IMR-90 (cell line): Measurements from ENCODE around the gene VPS8. TPM values are rescaled to one million over a fixed set of nuclear protein-coding genes. Genes with fewer than 3 reads are reported as not detected.

Experiments used
- ATAC-seq: fragments of 200-7000 bp; cut with Tn5 transposase; 2 replicates; pipeline ENCODE4 v1.9.1; 2020; ENCODE audit warnings: low read depth, mild to moderate bottlenecking, moderate library complexity
- BruUV-seq: library from RNA; stranded (reverse); fragments of 400-500 nt; replicated peaks from 2 replicates; lab custom pipeline; 2021; lab: Mats Ljungman, UMichigan
- CTCF ChIA-PET: fragments of 300-600 bp; formaldehyde crosslinking; extraction: SDS; loops from one replicate; lab custom pipeline; 2021; ENCODE audit warnings: antibody characterized with exemption; lab: Yijun Ruan, JAX
- POLR2A ChIA-PET: fragments of 300-600 bp; sonication (Branson Sonifier 250); formaldehyde crosslinking; loops from one replicate; lab custom pipeline; 2022; ENCODE audit warnings: antibody characterized with exemption; ENCODE audit not compliant: unreplicated experiment; lab: Charles Lee
- DNase-seq: peaks from one replicate; pipeline ENCODE4 v3.0.0; 2013
- H2AFZ ChIP-seq: replicated peaks from 2 replicates; pipeline ENCODE3; 2013; ENCODE audit warnings: low read length, mild to moderate bottlenecking; ENCODE audit not compliant: poor library complexity
- H2AK5ac ChIP-seq: 2 replicates; pipeline ENCODE4 v1.6.1; 2013; ENCODE audit warnings: low read depth, low read length, inconsistent platforms
- H2AK9ac ChIP-seq: replicated peaks from 2 replicates; pipeline ENCODE3; 2013; ENCODE audit warnings: mild to moderate bottlenecking, low read depth, low read length, moderate library complexity; ENCODE audit not compliant: poor library complexity
- H2BK120ac ChIP-seq: 2 replicates; pipeline ENCODE4 v1.6.1; 2013; ENCODE audit warnings: low read depth, low read length, inconsistent platforms
- H2BK15ac ChIP-seq: 3 replicates; pipeline ENCODE4 v1.6.1; 2013; ENCODE audit warnings: low read depth, low read length, inconsistent platforms
- H2BK20ac ChIP-seq: 2 replicates; pipeline ENCODE4 v1.6.1; 2013; ENCODE audit warnings: low read depth, mild to moderate bottlenecking, inconsistent platforms, low read length, moderate library complexity
- H2BK5ac ChIP-seq: 2 replicates; pipeline ENCODE4 v1.6.1; 2013; ENCODE audit warnings: mild to moderate bottlenecking, low read depth, low read length, inconsistent platforms; ENCODE audit not compliant: poor library complexity, severe bottlenecking
- H3K14ac ChIP-seq: replicated peaks from 2 replicates; pipeline ENCODE4 v1.6.1; 2013; ENCODE audit warnings: low read depth, low read length, inconsistent platforms
- H3K18ac ChIP-seq: 2 replicates; pipeline ENCODE4 v1.6.1; 2013; ENCODE audit warnings: low read depth, low read length, control low read depth
- H3K23ac ChIP-seq: 2 replicates; pipeline ENCODE4 v1.6.1; 2013; ENCODE audit warnings: low read depth, low read length, inconsistent platforms
- H3K27ac ChIP-seq: 2 replicates; pipeline ENCODE4 v1.5.1; 2013; ENCODE audit warnings: mild to moderate bottlenecking, control low read depth, low read length; ENCODE audit not compliant: insufficient read depth
- H3K27me3 ChIP-seq: 2 replicates; pipeline ENCODE4 v1.6.1; 2013; ENCODE audit warnings: low read length; ENCODE audit not compliant: control insufficient read depth, insufficient read depth
- H3K36me3 ChIP-seq: 2 replicates; pipeline ENCODE4 v1.6.1; 2013; ENCODE audit warnings: low read length, mixed read lengths; ENCODE audit not compliant: control insufficient read depth, insufficient read depth
- H3K4ac ChIP-seq: 2 replicates; pipeline ENCODE4 v1.6.1; 2013; ENCODE audit warnings: low read depth, low read length, inconsistent platforms
- H3K4me1 ChIP-seq: 2 replicates; pipeline ENCODE4 v1.6.1; 2013; ENCODE audit warnings: low read length, mixed read lengths; ENCODE audit not compliant: control insufficient read depth, insufficient read depth
- H3K4me2 ChIP-seq: 2 replicates; pipeline ENCODE4 v1.6.1; 2013; ENCODE audit warnings: low read depth, mild to moderate bottlenecking, control low read depth, low read length, moderate library complexity
- H3K4me3 ChIP-seq: 2 replicates; pipeline ENCODE4 v1.5.1; 2013; ENCODE audit warnings: low read depth, mild to moderate bottlenecking, control low read depth, low read length, moderate library complexity; ENCODE audit not compliant: insufficient read depth
- H3K56ac ChIP-seq: 2 replicates; pipeline ENCODE4 v1.6.1; 2013; ENCODE audit warnings: low read length, inconsistent platforms; ENCODE audit not compliant: insufficient read depth; ENCODE audit errors: extremely low read depth
- H3K79me1 ChIP-seq, 2 experiments: 2 replicates each; pipeline ENCODE4 v1.6.1; 2013; ENCODE audit warnings: low read length in 2 of 2, inconsistent platforms in 1 of 2, low read depth in 1 of 2
- H3K9ac ChIP-seq: 2 replicates; pipeline ENCODE4 v1.6.1; 2013; ENCODE audit warnings: low read depth, low read length, control low read depth
- H3K9me1 ChIP-seq: 2 replicates; pipeline ENCODE4 v1.6.1; 2013; ENCODE audit warnings: low read length, inconsistent platforms; ENCODE audit not compliant: insufficient read depth
- H3K9me3 ChIP-seq: 2 replicates; pipeline ENCODE4 v1.6.1; 2013; ENCODE audit warnings: low read length; ENCODE audit not compliant: control insufficient read depth, insufficient read depth
- H4K20me1 ChIP-seq: 2 replicates; pipeline ENCODE4 v1.6.1; 2013; ENCODE audit warnings: low read length, inconsistent platforms; ENCODE audit not compliant: insufficient read depth
- H4K5ac ChIP-seq: 2 replicates; pipeline ENCODE4 v1.6.1; 2013; ENCODE audit warnings: mild to moderate bottlenecking, low read depth, low read length, control low read depth
- H4K8ac ChIP-seq, 2 experiments: 2 replicates each; pipeline ENCODE4 v1.6.1; 2013; ENCODE audit warnings: low read depth in 2 of 2, low read length in 2 of 2, control low read depth in 1 of 2, inconsistent platforms in 1 of 2
- H4K91ac ChIP-seq: 2 replicates; pipeline ENCODE4 v1.6.1; 2013; ENCODE audit warnings: low read depth, low read length, inconsistent platforms; ENCODE audit not compliant: insufficient read depth
- BHLHE40 ChIP-seq: fragments of 150-350 bp; IDR thresholded peaks from 2 replicates; pipeline ENCODE4 v1.6.1; 2016; ENCODE audit warnings: mild to moderate bottlenecking, low read depth, low read length
- CEBPB ChIP-seq: IDR thresholded peaks from 2 replicates; pipeline ENCODE4 v1.6.1; 2012; ENCODE audit warnings: low read depth, low read length, improper control_type of control experiment
- CHD1 ChIP-seq: IDR thresholded peaks from 2 replicates; pipeline ENCODE4 v1.6.1; 2012; ENCODE audit warnings: low read depth, low read length, improper control_type of control experiment
- CTCF ChIP-seq: conservative IDR thresholded peaks from 2 replicates; pipeline ENCODE4 v1.5.1; 2012; ENCODE audit warnings: mild to moderate bottlenecking, low read depth, low read length, improper control_type of control experiment
- ELK1 ChIP-seq: fragments of 150-350 bp; IDR thresholded peaks from 2 replicates; pipeline ENCODE4 v1.6.1; 2016; ENCODE audit warnings: low read depth, mild to moderate bottlenecking, low read length, moderate library complexity, borderline replicate concordance
- FOS ChIP-seq: fragments of 150-350 bp; IDR thresholded peaks from 2 replicates; pipeline ENCODE4 v1.6.1; 2016; ENCODE audit warnings: low read depth, low read length
- MAFK ChIP-seq: IDR thresholded peaks from 2 replicates; pipeline ENCODE4 v1.6.1; 2012; ENCODE audit warnings: low read depth, low read length, improper control_type of control experiment
- MAZ ChIP-seq: IDR thresholded peaks from 2 replicates; pipeline ENCODE4 v1.6.1; 2012; ENCODE audit warnings: low read depth, mild to moderate bottlenecking, low read length, improper control_type of control experiment, moderate library complexity, borderline replicate concordance
- MXI1 ChIP-seq: IDR thresholded peaks from 2 replicates; pipeline ENCODE4 v1.6.1; 2012; ENCODE audit warnings: low read depth, mild to moderate bottlenecking, low read length, moderate library complexity, borderline replicate concordance
- NFE2L2 ChIP-seq: fragments of 150-350 bp; IDR thresholded peaks from 2 replicates; pipeline ENCODE4 v1.6.1; 2016; ENCODE audit warnings: low read depth, mild to moderate bottlenecking, low read length
- POLR2A ChIP-seq: IDR thresholded peaks from 2 replicates; pipeline ENCODE4 v1.6.1; 2012; ENCODE audit warnings: mild to moderate bottlenecking, low read depth, low read length
- RAD21 ChIP-seq: IDR thresholded peaks from 2 replicates; pipeline ENCODE4 v1.6.1; 2012; ENCODE audit warnings: low read length, improper control_type of control experiment
- RCOR1 ChIP-seq: IDR thresholded peaks from 2 replicates; pipeline ENCODE4 v1.6.1; 2012; ENCODE audit warnings: mild to moderate bottlenecking, low read length, improper control_type of control experiment; ENCODE audit not compliant: insufficient replicate concordance
- RFX5 ChIP-seq: IDR thresholded peaks from 2 replicates; pipeline ENCODE4 v1.8.0; 2012; ENCODE audit warnings: low read depth, mild to moderate bottlenecking, low read length, moderate library complexity
- SMC3 ChIP-seq: fragments of 150-350 bp; IDR thresholded peaks from 2 replicates; pipeline ENCODE4 v1.6.1; 2016; ENCODE audit warnings: low read depth, mild to moderate bottlenecking, antibody characterized with exemption, low read length, moderate library complexity
- WGBS, 2 experiments: methylation state at CpG; one replicate each; pipeline versions ENCODE4 v1.1.5 to v1.1.7; 2013; ENCODE audit warnings: missing lambda C conversion rate in 2 of 2; ENCODE audit not compliant: insufficient read length in 1 of 2; ENCODE audit errors: extremely low coverage in 2 of 2; 5-methylcytosine and 5-hydroxymethylcytosine counted together
- dilution Hi-C: fragments of 300-500 bp; cut with HindIII; formaldehyde crosslinking; loops from one replicate; pipeline ENCODE4 v1.14.3; 2018; ENCODE audit warnings: low sequenced_read_pairs; ENCODE audit not compliant: unreplicated experiment
- in situ Hi-C: fragments of 300-500 bp; cut with MboI; formaldehyde crosslinking; loops from 3 replicates; pipeline ENCODE4 v1.14.3; 2019; ENCODE audit warnings: low sequenced_read_pairs, inconsistent platforms, mixed read lengths
- intact Hi-C: fragments of 100-400 bp; cut with micrococcal nuclease; formaldehyde crosslinking; loops from 2 replicates; pipeline ENCODE4 v1.10.0; 2022
- polyA plus RNA-seq, 3 experiments: library from polyadenylated mRNA; depleted of rRNA; stranded (reverse); fragments of >200 nt; gene quantifications; 2 replicates each; pipeline ENCODE4 v1.2.3, GENCODE V29; 2012; ENCODE audit warnings: low replicate concordance in 1 of 3
- total RNA-seq: library from RNA; depleted of rRNA; stranded (reverse); fragments of >200 nt; gene quantifications from 2 replicates; pipeline ENCODE4 v1.2.3, GENCODE V29; 2012
- TF ChIP-seq, protein P1 (sequence below): fragments of 150-350 bp; IDR thresholded peaks from 2 replicates; pipeline ENCODE4 v1.6.1; 2017; ENCODE audit warnings: mild to moderate bottlenecking, antibody characterized with exemption, low read length, low read depth

Gene VPS8
- total and polyA plus RNA-seq, 2 of the 4 experiments (the other 2 are of a cell fraction), result 14.0 to 56.1 TPM

DNA sequence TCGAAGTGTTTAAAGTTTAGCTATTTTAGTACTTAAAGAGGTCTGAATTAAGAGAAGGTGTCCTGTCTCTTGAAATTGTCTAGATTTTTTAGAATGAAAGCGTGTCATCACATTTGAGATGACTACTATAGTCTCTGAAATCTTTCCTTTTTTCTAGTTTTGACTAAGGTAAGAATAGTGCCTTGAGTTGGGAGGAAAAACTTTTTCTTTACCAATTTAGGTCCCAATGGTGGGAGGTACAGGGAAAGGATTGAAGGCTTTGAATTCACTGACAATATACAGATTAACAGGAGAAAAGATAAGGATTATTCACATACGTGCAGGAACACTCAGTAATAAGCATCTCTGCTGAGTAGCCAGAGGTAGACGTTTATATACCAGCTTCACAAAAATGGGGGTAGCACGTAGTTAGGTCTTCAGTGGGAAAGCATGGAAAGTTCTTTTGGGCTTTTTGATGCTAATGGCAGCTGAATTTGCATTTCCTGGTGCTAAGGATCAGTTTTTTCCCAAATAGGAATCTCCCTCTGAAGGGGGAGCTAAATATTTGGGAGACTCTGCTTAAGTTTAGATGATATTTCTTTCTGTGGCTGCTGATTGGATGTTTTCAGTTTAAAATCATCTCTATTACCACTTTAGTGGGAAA lies 88.1 kb downstream of the VPS8 start:
- Histone ChIP-seq H3K9me1 (no peaks in the 10 kb centered on the region), H2AK5ac (no peak overlapping the region), H3K23ac (no peak overlapping the region), H2BK20ac (no peak overlapping the region), H4K91ac (no peak overlapping the region), H3K18ac (no peak overlapping the region), H3K27ac (no peak overlapping the region), H3K4me2 (no peak overlapping the region), H2AK9ac (no peak overlapping the region), H2BK5ac (no peak overlapping the region), H3K9ac (no peak overlapping the region), H3K9me3 (peaks cover 3% of the 10 kb centered on the region), H4K8ac (no peak overlapping the region), H3K79me1 (no peaks in the 10 kb centered on the region), H2BK15ac (no peak overlapping the region), H2AFZ (no peak overlapping the region), H3K36me3 (peaks cover 5% of the 10 kb centered on the region), H3K27me3 (no peaks in the 10 kb centered on the region), H4K20me1 (no peaks in the 10 kb centered on the region), H4K5ac (no peak overlapping the region), H3K56ac (no peak overlapping the region), H3K14ac (no peak overlapping the region), H3K4me1 (no peaks in the 10 kb centered on the region), H2BK120ac (no peak overlapping the region), H3K4me3 (no peak overlapping the region), H3K4ac (no peak overlapping the region)
- no CpG with 5 or more reads among the region's 5 CpGs for WGBS, 2 experiments
- ChIA-PET CTCF (no interaction called here), POLR2A (no interaction called here)
- intact Hi-C loops, result no loop called here
- BruUV-seq, result no TSS peak
- dilution Hi-C loops, result no loop called here
- DNase-seq (no peak), ATAC-seq (no peak)
- TF ChIP-seq FOS (no peak), RCOR1 (no peak), MAFK (no peak), NFE2L2 (no peak), MAZ (no peak), CHD1 (no peak), SMC3 (no peak), ELK1 (no peak), CTCF (no peak), POLR2A (no peak), CEBPB (no peak), RAD21 (no peak), RFX5 (no peak), BHLHE40 (no peak), MXI1 (no peak)
- TF ChIP-seq, protein P1, sequence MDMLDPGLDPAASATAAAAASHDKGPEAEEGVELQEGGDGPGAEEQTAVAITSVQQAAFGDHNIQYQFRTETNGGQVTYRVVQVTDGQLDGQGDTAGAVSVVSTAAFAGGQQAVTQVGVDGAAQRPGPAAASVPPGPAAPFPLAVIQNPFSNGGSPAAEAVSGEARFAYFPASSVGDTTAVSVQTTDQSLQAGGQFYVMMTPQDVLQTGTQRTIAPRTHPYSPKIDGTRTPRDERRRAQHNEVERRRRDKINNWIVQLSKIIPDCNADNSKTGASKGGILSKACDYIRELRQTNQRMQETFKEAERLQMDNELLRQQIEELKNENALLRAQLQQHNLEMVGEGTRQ, result no peak
- in situ Hi-C loops, result loop anchor here (25.0 kb wide), 1 partner anchor 287 kb away; no protein-coding TSS in a partner anchor
